ENCODE data around the gene XXYLT1.

XXYLT1 gene

DNA sequence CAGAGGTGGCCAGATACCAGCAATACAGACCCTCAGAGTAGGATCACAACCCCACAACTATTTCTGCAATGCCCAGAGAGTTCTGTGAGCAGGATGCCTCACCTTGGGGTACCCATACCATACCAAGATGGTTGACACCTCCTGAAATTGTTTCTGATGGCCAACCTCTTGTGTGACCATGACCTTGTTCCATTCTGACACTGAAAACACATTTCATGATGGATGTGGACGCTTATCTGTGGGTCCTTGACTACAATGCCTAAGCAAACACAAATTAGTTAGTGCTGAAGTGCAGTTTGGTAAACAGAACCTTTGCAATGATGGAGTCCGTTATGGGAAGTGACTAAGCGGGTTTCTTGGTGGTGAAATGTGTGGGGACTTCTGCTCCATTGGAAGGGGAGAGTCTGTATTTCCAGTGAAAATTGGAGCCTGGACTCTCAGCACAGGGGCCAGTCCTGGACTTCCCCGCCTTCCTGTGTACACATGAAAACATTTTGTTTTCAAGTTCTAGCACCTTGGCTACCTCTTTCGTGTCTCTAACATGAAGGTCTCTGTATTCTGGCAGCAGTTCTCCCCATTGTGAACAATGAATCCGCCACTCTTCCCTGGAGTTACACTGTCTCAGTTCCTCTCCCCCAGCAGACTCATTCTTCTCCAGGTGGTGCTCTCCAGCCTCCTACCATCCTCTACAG lies 106.2 kb downstream of the XXYLT1 start:
- no peak for DNase-seq

DNA sequence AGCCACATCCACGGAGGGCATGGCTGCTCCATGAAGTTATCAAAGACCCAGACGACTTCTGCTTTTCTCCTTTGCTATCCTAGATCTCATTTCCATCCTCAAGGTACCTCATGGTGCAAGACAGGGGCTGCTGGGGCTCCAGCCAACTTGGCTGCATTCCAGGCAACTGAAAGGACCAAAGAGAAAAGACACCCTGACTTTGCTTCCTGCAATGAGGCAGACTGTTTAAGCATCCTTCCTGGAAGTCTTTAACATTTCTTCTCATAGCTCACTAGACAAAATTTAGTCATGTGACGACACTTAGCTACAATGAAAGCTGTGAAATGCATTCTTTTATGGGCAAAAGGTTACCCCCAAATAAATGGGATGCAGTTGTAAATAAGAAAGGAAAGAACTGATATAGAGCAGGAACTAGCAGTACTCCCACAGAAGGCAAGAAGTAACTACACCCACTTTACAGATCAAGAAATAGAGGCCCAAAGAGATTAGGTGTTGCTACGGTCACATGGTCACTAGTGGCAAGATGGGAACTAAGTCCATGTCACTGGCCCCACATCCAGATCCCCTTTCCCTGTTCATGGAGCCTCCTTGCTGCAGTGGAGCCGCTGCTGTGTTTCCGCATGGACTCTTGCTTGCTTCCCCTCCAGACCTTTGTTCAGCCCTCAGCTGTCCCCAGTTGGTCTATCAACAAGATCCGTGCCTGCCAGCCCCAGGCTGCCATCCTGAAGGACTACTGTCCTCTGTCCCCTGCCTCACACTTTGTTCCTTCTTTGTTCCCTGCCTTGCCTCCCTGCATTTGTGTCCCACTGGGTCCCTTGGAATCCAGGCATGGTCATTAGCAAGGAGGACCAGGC lies 107.0 kb downstream of the XXYLT1 start:
- DNase-seq: no peak

- no peak for DNase-seq
Measured at GRCh38 chr3:195162816-195163215, 108.1 kb downstream of the XXYLT1 start.

DNA sequence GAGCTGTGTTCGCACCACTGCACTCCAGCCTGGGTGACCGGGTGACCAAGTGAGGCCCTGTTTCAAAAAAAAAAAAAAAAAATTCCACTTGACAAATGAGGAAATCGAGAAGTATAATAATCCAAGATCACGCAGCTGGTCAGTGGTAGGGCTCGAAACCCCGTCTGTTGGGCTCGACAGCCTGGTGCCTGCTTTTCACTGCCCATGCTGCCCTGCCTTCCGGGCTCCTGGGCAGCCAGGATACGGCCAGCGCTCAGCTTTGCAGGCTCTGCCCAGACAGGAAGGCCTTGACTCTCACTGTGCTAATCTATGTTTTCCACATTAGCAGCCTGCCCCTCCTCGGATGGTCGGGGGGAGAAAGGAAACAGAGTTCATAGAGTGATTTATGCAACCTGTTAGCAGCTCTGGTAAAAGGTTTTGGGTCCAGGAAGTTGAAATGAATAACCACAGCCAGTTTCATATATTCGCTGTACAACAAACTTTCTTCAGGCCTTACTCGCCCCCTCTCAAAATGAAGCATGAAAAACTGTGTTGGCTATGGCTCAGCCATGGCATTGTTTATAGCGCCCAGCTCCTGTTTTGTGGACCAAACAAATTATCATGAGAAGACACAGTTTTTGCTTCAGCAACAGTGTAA lies 108.8 kb downstream of the XXYLT1 start:
- DNase-seq: no peak

DNA sequence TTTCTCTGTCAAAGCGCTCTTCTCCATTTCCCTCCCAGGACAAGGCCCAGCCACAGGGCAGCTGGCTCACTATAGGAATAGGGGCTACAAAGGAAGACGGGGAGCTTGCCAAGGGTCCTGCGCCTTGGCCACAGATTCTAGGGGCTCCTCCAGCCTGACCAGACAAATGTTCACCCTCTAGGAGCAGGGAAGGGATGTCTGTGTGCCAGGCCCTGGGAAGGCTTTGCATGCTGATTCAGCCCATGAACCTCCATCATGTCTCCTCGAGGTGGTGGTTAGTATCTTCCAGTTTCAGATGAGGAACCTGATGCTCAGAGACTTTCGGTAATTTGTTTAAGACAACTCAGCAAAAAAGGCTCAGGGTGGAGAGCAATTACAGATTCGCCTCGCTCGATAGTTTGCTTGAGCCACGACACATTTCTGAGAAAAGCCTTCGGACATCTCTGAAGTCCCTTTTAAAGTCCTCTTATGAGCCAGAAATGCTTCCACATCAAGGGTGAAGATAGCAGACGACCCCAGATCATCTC lies 110.0 kb downstream of the XXYLT1 start:
- no peak for DNase-seq

DNA sequence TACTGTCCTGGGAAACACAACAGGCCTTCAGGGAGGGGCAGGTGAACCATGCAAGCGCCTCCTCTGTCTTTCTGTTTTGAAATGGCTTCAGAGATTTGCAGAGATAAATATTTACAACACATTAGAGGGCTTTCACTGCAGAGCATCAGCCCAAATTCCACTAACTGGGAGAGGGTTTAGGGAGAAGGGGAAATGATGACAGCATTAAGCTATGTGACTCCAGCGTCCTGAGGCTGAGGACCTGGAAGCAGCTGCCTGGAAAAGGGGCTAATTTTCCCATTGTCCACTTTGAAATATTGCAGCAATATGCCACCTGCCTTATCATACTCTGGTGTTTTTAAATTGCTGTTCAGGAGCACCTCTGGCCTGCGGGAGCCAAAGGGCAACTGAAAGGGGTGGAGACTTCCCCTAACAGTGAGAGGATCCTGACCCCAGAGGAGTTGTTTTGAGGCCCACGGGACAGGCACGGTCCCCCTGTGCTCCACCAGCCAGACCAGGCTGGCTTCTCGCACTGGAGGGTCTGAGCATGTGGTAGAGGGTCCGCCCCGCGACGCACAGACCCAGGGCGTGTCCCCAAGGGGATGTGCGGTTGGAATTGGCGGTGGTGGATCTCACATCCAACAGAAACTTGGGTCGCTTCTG lies 110.6 kb downstream of the XXYLT1 start:
- DNase-seq: no peak

DNA sequence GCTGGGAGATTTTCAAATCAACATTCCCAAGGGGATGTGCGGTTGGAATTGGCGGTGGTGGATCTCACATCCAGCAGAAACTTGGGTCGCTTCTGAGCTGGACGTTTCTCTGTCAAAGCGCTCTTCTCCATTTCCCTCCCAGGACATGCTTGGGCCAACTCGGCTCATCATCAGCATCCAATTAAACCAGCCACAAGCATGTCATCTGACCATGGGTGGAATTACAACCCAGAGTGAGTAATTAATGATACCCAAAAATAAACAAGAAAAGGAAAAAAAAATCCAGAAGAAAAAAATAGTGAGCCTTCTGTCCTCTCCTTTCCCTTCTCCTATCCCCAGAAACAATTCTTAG lies 111.2 kb downstream of the XXYLT1 start:
- DNase-seq: no peak

- DNase-seq: no peak
Measured at GRCh38 chr3:195159117-195159813, 111.7 kb downstream of the XXYLT1 start.

- no peak for DNase-seq
Measured at GRCh38 chr3:195156286-195156890, 114.6 kb downstream of the XXYLT1 start.

GRCh38 chr3:195155570-195156241 lies 115.3 kb downstream of the XXYLT1 start:
- no peak for DNase-seq

GRCh38 chr3:195154793-195155535 lies 116.0 kb downstream of the XXYLT1 start:
- no peak for DNase-seq

DNA sequence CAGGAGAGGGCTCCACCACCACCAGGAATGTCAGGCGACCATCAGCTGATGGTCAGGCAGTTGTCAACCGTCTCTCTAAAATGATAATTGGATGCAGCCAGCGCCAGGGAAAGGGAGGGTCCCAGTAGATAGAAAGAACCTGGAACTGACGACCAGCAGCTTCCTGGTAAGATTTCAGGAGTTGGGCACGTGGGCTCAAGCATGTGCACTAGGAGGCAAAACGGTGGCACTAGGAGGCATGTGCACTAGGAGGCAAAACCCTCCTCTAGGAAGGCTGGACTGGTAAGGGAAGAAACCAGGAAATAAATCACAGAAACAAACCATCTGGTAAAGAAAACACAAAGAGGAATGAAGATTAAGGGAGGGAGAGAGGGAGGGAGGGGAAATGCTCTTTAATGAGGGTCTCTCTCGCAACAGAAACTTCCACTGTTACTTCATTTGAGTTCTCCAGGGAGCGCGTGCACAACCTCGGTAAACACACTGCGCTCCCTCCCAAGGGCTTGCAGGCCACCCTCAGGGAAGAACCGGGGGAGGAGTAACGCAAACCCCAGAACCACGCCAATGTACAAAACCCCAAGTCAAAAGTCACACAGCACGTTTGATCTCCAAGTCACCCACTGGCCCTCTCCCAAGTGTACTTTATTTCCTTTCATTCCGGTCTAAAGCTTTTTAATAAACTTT lies 116.7 kb downstream of the XXYLT1 start:
- no peak for DNase-seq

DNA sequence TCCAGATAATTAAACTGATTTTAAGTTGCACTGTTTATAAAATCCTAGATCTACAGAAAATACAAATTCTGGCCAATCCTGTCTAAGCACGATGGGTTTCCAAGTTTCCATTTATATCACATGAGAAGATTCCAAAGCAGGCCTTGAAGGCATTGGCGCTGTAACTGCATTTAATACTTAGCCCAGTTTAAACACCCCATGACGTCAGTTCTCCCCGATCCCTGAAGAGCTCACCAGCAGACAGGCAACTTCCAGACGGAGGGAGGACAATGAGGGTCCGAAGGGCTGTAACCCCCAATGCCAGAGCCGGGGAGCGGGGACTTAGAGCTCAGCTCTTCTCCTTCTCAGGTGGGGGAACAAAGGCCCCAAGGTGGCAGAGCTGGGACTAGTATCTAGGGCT lies 117.3 kb downstream of the XXYLT1 start:
- DNase-seq: no peak

DNA sequence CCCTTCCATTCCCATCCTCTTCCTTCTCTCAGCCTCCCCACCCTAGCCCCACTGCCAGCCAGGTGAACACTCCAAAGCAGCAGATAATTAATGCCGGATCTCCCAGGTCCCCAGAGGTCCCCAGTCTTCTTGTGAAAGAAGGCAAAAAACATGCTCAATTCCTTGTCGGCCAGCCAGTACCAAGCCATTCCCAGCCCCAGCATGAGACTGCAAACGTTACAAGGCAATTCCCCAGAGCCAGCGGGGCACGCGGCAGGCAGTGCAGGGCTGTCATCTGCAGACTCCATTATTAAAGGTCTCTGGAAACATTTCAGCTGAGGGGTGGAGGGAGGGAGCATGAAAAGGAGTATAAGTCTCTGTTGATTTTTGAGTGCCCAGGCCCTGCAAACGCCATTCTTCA lies 117.8 kb downstream of the XXYLT1 start:
- no peak for DNase-seq

GRCh38 chr3:195151866-195152541 lies 119.0 kb downstream of the XXYLT1 start:
- DNase-seq: no peak

DNA sequence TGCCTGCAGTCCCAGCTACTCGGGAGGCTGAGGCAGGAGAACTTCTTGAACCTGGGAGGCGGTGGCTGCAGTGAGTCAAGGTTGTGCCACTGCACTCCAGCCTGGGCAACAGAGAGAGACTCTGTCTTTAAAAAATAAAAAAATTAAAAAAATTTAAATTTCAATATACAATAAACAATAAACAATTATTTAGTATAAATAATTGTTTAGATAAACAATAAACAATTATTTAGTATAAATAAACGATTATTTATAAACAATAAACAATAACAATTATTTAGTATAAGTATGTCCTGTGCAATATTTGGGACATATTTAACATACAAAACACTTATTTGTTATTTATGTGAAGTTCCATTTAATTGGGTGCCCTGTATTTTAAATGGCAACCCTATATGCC lies 119.6 kb downstream of the XXYLT1 start:
- no peak for DNase-seq

DNA sequence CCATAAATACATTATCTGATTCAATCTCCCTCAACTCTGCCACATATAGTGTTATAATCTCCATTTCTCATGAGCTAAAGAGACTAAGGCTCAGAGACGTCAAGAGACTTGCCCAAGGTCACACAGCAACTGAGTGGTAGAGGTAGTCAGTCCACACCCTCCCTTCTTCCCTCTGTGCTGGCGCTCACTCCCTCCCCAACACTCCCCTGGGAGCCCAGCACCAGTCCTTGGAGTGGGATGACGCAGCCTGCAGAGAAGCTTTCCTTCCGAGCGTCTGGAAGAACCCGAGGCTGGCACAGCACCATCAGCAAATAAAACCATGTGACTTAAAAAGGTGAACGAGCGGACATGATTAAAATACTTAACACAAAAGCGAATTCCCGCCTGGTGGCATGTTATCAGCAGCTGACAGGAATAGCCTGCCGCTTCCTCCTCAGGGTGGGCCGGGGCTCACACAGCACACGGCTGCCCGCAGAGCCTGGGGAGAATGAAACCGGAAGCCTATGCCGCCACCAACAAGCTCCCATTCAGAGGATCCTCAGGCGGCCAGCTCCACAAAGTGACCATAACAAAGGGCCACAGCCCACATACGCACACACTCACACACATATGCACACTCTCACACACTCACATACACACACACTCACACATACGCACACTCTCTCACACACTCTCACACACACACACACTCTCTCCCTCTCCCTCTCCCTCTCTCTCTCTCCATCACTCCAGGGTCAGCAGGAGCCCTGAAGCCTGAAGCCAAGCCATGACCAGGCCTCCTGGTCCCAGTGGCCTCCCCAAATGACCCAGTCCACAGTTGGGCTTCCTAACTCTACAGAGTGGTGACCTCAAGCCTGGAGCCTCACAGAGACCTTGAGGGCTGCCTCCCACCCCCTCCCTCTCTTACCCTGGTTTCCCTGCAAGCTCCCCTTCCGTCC lies 120.5 kb downstream of the XXYLT1 start:
- no peak for DNase-seq

GRCh38 chr3:195149292-195150030 lies 121.5 kb downstream of the XXYLT1 start:
- DNase-seq: no peak
